NOMO-1 treated with DMSO at 0.1 percent for 48 hours (cell line): ENCODE results near the gene PARD6B.

Source experiments
- DNase-seq: peaks from one replicate; lab custom pipeline; 2025; ENCODE audit not compliant: unreplicated experiment; lab: John Stamatoyannopoulos, UW

The PARD6B gene

DNA sequence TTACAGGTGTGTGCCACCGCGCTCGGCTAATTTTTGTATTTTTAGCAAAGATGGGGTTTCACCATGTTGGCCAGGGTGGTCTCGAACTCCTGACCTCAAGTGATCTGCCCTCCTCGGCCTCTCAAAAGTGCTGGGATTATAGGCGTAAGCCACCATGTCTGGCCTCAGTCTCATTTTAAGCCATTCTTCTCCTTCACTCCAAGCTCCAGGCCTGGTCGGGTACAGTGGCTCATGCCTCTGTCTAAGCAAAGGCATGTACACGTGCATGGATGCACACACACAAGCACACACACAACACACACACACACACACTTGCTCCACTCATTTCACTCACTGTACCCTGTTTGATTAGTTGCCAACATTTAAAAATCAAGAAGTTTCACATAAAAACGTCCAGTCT, 7.7 kb upstream of the PARD6B start:
- DNase-seq = no peak

DNA sequence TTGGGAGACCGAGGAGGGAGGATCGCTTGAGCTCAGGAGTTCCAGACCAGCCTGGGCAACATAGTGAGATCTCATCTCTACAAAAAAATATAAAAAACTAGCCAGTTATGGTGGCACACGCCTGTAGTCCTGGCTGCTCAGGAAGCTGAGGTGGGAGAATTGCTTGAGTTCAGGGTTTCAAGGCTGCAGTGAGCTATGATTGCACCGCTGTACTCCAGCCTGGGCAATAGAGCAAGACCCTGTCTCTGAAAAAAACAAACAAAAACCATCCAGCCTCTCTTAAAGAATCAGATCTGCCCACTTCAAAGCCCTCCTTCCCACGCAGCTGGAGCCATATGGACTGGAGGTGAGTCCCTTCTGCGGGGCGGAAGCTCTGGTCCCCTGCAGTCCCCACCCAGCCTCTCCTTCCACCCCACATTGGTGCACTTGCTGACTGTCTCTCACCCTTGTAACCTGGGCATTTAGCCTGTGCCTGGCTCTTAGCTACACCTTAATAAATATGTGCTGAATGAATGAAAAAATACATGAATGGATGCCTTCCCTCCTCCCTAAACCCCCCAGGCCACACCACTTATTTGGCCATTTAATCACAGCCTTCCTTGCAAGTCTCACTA, 7.2 kb upstream of the PARD6B start:
- DNase-seq = no peak

GRCh38 chr20:50724851-50725723, 6.3 kb upstream of the PARD6B start:
- DNase-seq = no peak

GRCh38 chr20:50725724-50726005, 5.7 kb upstream of the PARD6B start:
- DNase-seq = no peak

DNA sequence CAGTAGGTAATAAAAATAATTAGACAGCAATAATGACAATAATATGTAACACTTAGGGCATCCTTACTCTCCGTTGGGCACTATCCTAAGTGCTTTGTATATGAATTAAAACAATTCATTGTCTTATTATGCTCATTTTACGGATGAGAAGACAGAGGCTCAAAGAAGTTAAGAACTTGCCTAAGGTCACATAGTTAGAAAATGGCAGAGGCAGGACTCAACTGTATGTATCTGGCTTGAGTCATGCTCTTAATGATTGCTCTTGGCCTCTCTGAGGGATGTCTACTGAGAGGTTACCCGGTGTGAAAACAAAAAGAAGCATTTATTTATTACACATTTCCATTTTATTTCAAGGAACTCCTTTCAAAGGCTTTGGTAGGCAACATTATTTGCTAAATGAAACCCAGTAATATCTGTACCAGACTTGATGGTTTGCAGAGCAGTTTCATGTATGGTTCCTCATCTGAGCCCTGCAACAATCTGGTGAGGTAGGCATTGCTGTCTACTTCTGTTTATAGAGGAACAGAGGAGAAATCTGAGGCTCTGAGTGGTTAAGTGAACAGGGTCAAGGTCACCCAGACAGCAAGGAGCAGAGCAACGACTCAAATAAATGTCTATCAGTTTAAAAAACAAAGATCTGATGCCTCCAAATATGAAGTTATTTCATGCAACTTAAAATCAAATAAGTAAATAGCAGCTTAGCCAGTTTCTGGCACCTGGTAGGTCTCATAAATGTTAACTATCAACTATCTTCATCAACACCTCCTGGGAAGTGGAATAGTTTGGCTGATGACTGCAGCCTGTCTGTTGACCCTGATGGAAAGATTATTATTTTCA, 4.2 kb upstream of the PARD6B start:
- DNase-seq = peak; percentile 23

- DNase-seq = no peak
These were observed 3.4 kb upstream of the PARD6B start for GRCh38 chr20:50727792-50728485.

- DNase-seq = no peak
These were observed 2.8 kb upstream of the PARD6B start for GRCh38 chr20:50728486-50728980.

GRCh38 chr20:50728981-50729874, 2.2 kb upstream of the PARD6B start:
- no peak for DNase-seq

DNA sequence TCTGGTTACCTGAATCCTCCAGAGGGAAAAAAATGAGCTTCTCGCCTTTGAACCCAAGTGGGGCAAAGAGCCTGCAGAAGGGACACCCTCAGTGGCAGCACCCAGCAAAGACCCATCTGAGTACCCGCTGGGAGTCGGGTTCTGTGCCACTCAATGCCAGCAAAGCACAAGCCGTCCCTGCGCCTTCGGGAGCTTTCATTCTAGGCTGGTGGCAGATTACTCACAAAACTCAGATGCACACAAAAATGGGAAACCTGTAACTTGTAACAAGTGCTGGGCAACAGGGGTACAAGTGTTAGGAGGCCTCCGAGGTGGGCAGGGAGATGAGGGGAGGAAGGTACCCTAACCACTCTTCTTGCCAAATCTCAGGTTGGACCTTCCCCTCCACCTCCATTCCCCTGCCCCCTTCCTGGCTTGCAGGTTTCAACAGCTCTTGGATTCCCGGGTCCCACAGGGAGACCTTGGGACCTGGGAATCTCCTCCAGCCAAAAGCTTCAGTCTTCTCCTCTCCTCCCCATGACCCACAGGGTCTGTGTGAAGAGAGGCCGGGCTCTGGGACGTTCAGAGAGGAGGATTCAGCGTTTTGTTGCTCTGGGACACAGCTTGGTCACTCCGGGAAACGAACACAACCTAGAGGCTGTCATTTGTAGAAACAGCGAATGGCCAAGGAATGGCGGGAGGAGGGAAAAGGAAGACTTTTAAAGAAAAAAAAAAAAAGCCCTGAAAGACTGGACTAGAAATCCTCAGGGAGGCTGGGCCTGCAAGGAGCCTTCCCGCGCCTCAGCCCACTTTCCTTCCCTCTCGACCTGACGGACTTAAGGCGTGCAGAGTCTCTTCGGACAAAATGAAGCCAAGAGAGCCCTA, 1.2 kb upstream of the PARD6B start:
- no peak for DNase-seq

GRCh38 chr20:50730765-50731054, 670 bp upstream of the PARD6B start:
- no peak for DNase-seq

DNA sequence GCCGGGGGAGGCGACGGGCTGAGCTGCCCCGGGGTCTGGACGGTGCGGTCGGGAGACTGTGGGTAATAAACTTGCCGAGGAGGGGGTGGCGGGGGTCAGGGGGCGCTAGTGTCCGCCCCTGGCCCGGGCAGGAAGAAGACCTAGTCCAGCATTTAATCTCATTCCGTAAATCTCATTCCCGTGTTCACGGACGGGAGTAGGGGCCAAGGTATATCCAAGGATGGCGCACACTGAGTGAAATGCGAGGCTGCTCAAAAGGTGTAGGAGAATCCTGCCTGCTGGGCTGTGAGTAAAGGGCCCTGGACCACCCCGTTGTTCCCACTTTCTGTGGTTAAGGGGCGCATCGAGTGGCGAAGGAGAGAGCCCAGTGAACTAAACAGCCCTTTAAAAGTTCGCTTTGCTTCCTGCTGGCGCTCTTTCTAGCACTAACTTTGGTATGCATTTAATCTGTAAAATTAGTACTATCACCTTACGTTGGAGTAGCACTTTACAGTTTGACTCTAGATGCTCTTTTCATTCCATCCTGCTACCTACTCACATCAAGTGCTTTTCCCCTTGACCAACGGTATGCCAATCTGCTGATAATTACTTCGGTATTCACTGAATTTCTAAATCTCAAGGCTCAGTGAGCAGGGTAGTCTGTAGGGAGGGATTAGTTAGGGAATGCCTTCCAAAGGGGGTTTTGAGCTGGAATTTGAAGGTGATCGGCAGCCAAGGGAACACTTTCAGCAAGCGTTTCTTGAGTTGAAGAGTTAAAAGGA, 730 bp downstream of the PARD6B start:
- DNase-seq = no peak

DNA sequence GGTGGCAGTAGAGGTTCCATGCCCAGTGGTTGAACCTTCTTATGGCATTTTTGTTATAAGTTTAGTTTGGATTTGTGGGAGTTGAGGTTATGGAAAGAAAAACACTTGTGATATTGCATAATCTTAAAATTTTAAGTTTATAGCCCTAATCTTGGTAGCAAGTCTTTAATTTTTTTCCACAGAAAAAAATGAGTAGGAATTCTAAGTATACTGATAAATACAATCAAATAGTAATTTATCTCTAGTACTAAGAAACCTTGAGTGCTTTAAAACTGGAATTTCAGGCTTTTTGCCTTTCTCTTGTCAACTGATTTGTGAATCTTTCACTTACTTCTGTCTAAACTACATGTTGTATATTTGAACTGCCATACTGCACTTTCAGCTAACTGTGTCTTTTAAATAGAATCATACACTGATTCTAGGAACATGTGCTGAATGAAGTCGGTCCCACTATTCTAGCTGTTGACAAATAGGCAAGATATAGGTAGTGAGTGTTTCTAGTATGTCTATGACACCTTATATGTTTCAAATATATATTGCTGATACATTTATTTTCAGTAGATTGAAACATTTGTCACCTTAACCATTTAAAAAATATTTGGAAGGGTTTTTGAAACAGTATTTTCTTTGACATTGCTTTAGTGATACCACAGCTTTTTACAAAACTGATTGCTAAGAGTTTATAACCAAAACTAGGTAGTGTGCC, 2.4 kb downstream of the PARD6B start:
- no peak for DNase-seq

GRCh38 chr20:50734730-50735679, 3.6 kb downstream of the PARD6B start:
- DNase-seq = no peak

GRCh38 chr20:50735813-50736212, 4.4 kb downstream of the PARD6B start:
- no peak for DNase-seq

GRCh38 chr20:50737352-50737751, 6.0 kb downstream of the PARD6B start:
- DNase-seq = no peak

DNA sequence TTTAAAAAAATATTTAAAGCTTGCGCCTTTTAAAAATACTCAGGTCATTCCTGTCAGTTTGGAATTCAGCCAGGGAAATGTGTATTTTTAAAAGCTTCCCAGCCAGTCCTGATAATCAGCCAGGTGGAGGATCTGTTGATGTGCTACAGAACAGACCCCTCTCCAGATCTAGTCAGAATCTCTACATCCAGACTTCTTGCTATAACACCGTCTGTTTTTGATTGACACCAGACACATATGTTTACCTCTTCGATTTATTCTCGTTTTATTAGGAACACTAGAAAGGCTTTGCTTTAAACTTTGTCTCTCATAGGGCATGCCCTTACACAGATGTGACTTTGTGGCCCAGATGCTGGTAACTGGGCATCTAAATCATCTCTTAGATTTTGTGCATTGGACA, 11.7 kb downstream of the PARD6B start:
- no peak for DNase-seq
